Gastroesophageal sphincter (tissue), 3 donors: ENCODE data around the gene CCNY.
"Not testable (repeated sequence)": the region's sequence is repeated elsewhere in the genome, so short reads cannot be mapped to it uniquely, and the experiment has no call there.

Experiments
- EP300 ChIP-seq: sonication (generic); formaldehyde crosslinking; IDR thresholded peaks from one replicate; pipeline ENCODE4 v1.6.1; 2017; ENCODE audit warnings: antibody characterized with exemption, mild to moderate bottlenecking
- POLR2A ChIP-seq, 2 donors: fragments of 450-650 bp; IDR thresholded peaks; one replicate each; pipeline ENCODE4 v1.6.1; 2017; ENCODE audit warnings: antibody characterized with exemption in 2 of 2, mild to moderate bottlenecking in 2 of 2, moderate library complexity in 1 of 2
- POLR2AphosphoS5 ChIP-seq: sonication (generic); formaldehyde crosslinking; IDR thresholded peaks from one replicate; pipeline ENCODE4 v1.6.1; 2017; ENCODE audit warnings: antibody characterized with exemption
- TF ChIP-seq, protein P1 (sequence below), 4 experiments: fragments of 200-600 bp in 2 of 4; fragments of 450-650 bp in 2 of 4; sonication (generic) in 1 of 4; IDR thresholded peaks; one replicate each; pipeline ENCODE4 v1.5.1; 2017 to 2019; ENCODE audit warnings: antibody characterized with exemption in 4 of 4, mild to moderate bottlenecking in 2 of 4, moderate library complexity in 2 of 4

DNA sequence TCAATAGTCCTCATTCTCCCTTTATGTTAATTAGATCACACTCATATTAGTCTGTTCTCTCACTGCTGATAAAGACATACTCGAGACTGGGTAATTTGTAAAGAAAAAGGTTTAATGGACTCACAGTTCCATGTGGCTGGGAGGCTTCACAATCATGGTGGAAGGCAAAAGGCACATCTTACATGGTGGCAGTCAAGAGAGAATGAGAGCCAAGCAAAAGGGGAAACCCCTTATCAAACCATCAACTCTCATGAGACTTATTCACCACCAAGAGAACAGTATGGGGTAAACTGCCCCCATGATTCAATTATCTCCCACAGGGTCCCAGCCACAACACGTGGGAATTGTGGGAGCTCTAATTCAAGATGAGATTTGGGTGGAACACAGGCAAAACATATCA, 22.2 kb upstream of the CCNY start:
- TF ChIP-seq, protein P1, sequence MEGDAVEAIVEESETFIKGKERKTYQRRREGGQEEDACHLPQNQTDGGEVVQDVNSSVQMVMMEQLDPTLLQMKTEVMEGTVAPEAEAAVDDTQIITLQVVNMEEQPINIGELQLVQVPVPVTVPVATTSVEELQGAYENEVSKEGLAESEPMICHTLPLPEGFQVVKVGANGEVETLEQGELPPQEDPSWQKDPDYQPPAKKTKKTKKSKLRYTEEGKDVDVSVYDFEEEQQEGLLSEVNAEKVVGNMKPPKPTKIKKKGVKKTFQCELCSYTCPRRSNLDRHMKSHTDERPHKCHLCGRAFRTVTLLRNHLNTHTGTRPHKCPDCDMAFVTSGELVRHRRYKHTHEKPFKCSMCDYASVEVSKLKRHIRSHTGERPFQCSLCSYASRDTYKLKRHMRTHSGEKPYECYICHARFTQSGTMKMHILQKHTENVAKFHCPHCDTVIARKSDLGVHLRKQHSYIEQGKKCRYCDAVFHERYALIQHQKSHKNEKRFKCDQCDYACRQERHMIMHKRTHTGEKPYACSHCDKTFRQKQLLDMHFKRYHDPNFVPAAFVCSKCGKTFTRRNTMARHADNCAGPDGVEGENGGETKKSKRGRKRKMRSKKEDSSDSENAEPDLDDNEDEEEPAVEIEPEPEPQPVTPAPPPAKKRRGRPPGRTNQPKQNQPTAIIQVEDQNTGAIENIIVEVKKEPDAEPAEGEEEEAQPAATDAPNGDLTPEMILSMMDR (IDR thresholded peaks at IDR 0.05) = not testable (repeated sequence)
- not testable (repeated sequence) for TF ChIP-seq POLR2A (IDR thresholded peaks at IDR 0.05); POLR2AphosphoS5; EP300
